Mammary epithelial cell (primary cell): ENCODE results near the gene UNC5A.

Experiments
- CTCF ChIP-seq, 2 donors: IDR thresholded peaks in 1 of 2; conservative IDR thresholded peaks in 1 of 2; 2 replicates each; pipeline ENCODE4 v1.5.1; 2011 to 2012; ENCODE audit warnings: inconsistent platforms in 2 of 2, low read length in 2 of 2, mild to moderate bottlenecking in 2 of 2, control low read depth in 1 of 2, low read depth in 1 of 2; ENCODE audit not compliant: insufficient read depth in 1 of 2; ENCODE audit errors: extremely low read depth in 1 of 2
- EZH2 ChIP-seq: IDR thresholded peaks from 2 replicates; pipeline ENCODE4 v1.6.1; 2012; ENCODE audit warnings: low read length, inconsistent platforms, borderline replicate concordance

- TF ChIP-seq CTCF (conservative IDR thresholded peaks at IDR 0.05 in 1 of 2, IDR thresholded peaks at IDR 0.05 in 1 of 2; ENCODE audit: extremely low read depth in 1 of 2, insufficient read depth in 1 of 2, low read depth in 1 of 2, low read length in 2 of 2) (no peak), EZH2 (no peak)
These were observed 535 bp downstream of the UNC5A start for GRCh38 chr5:176810687-176811501.
